GM21529 (cell line): ENCODE measurements around the gene DHDH.
A peak's percentile ranks its signal among the peaks of the same experiment; 100 is the strongest.
"Not testable (repeated sequence)": the region's sequence is repeated elsewhere in the genome, so short reads cannot be mapped to it uniquely, and the experiment has no call there.

ENCODE experiments used
- ATAC-seq: cut with Tn5 transposase; IDR thresholded peaks from one replicate; pipeline ENCODE4 v1.9.1; 2021; ENCODE audit not compliant: unreplicated experiment

The DHDH gene

GRCh38 chr19:48933382-48933932, at the start of gene DHDH:
Gene DHDH, plus strand, starts transcription at chr19:48933699. Its CDS starts 23 bp downstream, at chr19:48933722.
- ATAC-seq, result peak; percentile 68

GRCh38 chr19:48883726-48884125, 49.8 kb upstream of the DHDH start:
- ATAC-seq, result no peak

- no peak for ATAC-seq
Observed at GRCh38 chr19:48887861-48888612, 45.5 kb upstream of the DHDH start.

- ATAC-seq, result not testable (repeated sequence)
Observed at GRCh38 chr19:48889496-48889895, 44.0 kb upstream of the DHDH start.

- ATAC-seq, result no peak
Observed at GRCh38 chr19:48890551-48890950, 42.9 kb upstream of the DHDH start.

GRCh38 chr19:48895226-48895625, 38.3 kb upstream of the DHDH start:
- ATAC-seq, result no peak

GRCh38 chr19:48896191-48896720, 37.2 kb upstream of the DHDH start:
- no peak for ATAC-seq

GRCh38 chr19:48897181-48897580, 36.3 kb upstream of the DHDH start:
- ATAC-seq, result no peak

- ATAC-seq, result not testable (repeated sequence)
Observed at GRCh38 chr19:48899386-48899749, 34.1 kb upstream of the DHDH start.

GRCh38 chr19:48899781-48900476, 33.6 kb upstream of the DHDH start, which contains the start of gene NUCB1:
Gene NUCB1, plus strand, starts transcription at chr19:48900312. Its CDS starts 485 bp downstream, at chr19:48900797.
- peak; percentile 86 for ATAC-seq

- ATAC-seq, result no peak
Observed at GRCh38 chr19:48900477-48901406, 32.8 kb upstream of the DHDH start.

- not testable (repeated sequence) for ATAC-seq
Observed at GRCh38 chr19:48902291-48902690, 31.2 kb upstream of the DHDH start.

- not testable (repeated sequence) for ATAC-seq
Observed at GRCh38 chr19:48903788-48904187, 29.7 kb upstream of the DHDH start.

GRCh38 chr19:48905664-48906063, 27.8 kb upstream of the DHDH start:
- no peak for ATAC-seq

GRCh38 chr19:48906324-48906723, 27.2 kb upstream of the DHDH start:
- no peak for ATAC-seq

- ATAC-seq, result no peak
Observed at GRCh38 chr19:48907671-48908070, 25.8 kb upstream of the DHDH start.

- not testable (repeated sequence) for ATAC-seq
Observed at GRCh38 chr19:48909424-48910077, 23.9 kb upstream of the DHDH start.

- ATAC-seq, result no peak
Observed at GRCh38 chr19:48910803-48911202, 22.7 kb upstream of the DHDH start.

GRCh38 chr19:48913114-48913889, 20.2 kb upstream of the DHDH start:
- no peak for ATAC-seq
